ENCODE data around the gene PPFIBP1.
"Not testable (repeated sequence)": the region's sequence is repeated elsewhere in the genome, so short reads cannot be mapped to it uniquely, and the experiment has no call there.

PPFIBP1 gene

GRCh38 chr12:27588776-27589175, 64.8 kb downstream of the PPFIBP1 start:
- no peak overlapping the region for H3K4me3 ChIP-seq (ENCODE audit: low read depth, low read length)
- TF ChIP-seq, protein P1, sequence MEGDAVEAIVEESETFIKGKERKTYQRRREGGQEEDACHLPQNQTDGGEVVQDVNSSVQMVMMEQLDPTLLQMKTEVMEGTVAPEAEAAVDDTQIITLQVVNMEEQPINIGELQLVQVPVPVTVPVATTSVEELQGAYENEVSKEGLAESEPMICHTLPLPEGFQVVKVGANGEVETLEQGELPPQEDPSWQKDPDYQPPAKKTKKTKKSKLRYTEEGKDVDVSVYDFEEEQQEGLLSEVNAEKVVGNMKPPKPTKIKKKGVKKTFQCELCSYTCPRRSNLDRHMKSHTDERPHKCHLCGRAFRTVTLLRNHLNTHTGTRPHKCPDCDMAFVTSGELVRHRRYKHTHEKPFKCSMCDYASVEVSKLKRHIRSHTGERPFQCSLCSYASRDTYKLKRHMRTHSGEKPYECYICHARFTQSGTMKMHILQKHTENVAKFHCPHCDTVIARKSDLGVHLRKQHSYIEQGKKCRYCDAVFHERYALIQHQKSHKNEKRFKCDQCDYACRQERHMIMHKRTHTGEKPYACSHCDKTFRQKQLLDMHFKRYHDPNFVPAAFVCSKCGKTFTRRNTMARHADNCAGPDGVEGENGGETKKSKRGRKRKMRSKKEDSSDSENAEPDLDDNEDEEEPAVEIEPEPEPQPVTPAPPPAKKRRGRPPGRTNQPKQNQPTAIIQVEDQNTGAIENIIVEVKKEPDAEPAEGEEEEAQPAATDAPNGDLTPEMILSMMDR (conservative IDR thresholded peaks at IDR 0.05; ENCODE audit: low read depth, low read length) = no peak
- DNase-seq (ENCODE audit: low read depth) = no peak

DNA sequence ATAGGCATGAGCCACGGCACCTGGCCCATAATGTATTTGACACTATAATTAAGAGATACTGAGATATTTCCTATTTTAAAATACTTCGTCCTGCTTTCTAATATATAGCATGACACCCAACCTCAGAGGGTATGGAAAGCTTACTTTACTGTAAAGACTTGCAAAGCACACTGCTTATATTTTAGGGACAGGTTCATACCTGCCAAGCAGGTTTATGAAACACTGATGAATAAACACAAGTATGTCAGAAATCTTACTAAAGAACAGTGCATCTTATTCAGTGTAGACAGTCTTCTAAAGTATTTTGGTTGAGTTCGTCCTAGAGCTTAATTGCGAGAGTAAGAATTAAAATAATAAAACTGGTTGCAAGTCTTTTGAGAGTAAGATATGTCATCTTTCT, 65.4 kb downstream of the PPFIBP1 start:
- TF ChIP-seq, protein P1 (conservative IDR thresholded peaks at IDR 0.05; ENCODE audit: low read depth, low read length) = no peak
- no peak for DNase-seq (ENCODE audit: low read depth)
- H3K4me3 ChIP-seq (ENCODE audit: low read depth, low read length) = no peak overlapping the region

- not testable (repeated sequence) for H3K4me3 ChIP-seq (ENCODE audit: low read depth, low read length); DNase-seq (ENCODE audit: low read depth)
These were observed 67.7 kb downstream of the PPFIBP1 start for GRCh38 chr12:27591698-27592097.

GRCh38 chr12:27592548-27592947, 68.5 kb downstream of the PPFIBP1 start:
- TF ChIP-seq, protein P1 (conservative IDR thresholded peaks at IDR 0.05; ENCODE audit: low read depth, low read length) = no peak
- H3K4me3 ChIP-seq (ENCODE audit: low read depth, low read length) = no peak overlapping the region
- DNase-seq (ENCODE audit: low read depth) = peak; percentile 65

GRCh38 chr12:27593266-27593665, 69.3 kb downstream of the PPFIBP1 start:
- TF ChIP-seq, protein P1 (conservative IDR thresholded peaks at IDR 0.05; ENCODE audit: low read depth, low read length) = no peak
- H3K4me3 ChIP-seq (ENCODE audit: low read depth, low read length) = no peak overlapping the region
- DNase-seq (ENCODE audit: low read depth) = no peak

DNA sequence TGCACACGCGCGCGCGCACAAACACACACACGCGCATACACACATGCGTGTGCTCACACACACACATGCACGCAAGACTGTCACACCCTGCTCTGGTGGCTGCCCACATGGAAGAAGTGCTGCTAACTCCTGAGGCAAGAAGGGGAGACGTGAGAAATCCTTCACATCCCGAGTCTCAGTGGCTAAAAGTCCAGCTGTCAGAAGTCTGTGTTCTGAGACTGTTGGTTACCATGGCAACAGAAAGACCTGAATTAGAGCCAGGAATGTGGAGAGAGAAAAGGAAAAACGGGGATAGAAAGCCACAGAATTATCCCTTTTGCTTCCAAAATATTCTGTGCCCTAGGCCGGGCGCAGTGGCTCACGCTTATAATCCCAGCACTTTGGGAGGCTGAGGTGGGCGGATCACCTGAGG, 71.2 kb downstream of the PPFIBP1 start:
- TF ChIP-seq, protein P1 (conservative IDR thresholded peaks at IDR 0.05; ENCODE audit: low read depth, low read length) = no peak
- peak; percentile 95 for DNase-seq (ENCODE audit: low read depth)
- no peak overlapping the region for H3K4me3 ChIP-seq (ENCODE audit: low read depth, low read length)

DNA sequence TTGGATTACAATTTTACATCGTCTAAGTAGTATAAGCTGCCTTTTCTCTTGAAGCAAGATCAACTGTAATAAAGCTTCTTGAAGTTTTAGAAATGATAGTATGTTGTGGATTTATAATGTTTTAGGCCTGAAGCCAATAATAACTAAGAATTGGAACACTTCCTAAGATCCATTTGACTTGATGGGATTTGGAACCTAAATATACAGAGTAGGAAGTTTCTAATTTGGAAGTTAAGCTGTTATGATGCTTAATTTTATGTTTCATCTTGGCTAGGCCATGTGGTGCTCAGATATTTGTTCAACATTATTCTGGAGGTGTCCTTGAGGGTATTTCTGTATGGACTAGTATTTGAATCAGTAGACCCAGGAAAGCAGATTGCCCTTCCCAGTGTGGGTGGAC, 74.9 kb downstream of the PPFIBP1 start:
- H3K4me3 ChIP-seq (ENCODE audit: low read depth, low read length); DNase-seq (ENCODE audit: low read depth): not testable (repeated sequence)

DNA sequence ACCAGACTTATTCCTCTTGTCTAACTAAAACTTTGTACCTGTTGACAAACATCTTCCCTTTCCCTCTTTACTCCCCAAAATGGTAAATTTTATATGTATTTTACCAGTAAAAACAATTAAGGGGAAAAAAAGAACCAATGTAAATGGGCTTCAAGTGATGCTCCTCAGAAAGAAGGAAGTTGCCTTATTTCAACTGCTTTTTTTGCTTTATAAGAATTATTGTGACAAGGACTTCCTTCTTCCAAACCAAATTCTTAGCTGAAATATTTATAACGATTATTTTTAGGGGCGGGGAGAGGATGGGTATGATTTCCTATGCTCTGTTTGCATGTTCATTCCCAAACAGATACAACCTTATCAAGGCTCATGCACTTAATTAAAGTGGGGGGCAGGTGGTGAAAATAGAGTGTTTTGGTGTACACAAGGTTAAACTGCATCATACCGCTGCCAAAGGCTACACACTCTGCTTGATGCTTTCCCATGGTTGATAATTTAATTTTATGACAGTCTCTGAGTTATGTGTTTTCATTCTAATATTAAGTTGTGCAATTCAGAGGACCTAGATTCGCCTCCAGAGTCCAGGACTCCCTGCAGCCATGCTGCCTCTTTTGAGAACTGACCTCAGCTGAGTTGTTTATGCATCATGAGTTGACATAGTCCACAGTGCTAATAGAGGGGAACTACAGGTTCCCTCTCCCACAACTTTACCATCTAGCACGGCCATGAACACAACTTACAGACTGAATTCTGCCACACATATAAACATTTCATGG, 77.2 kb downstream of the PPFIBP1 start:
- not testable (repeated sequence) for H3K4me3 ChIP-seq (ENCODE audit: low read depth, low read length)
- DNase-seq (ENCODE audit: low read depth) = peak; percentile 42
